Sigmoid colon (tissue), 7 donors: ENCODE results near the gene NAA25. TPM values are rescaled to one million over a fixed set of nuclear protein-coding genes. Genes with fewer than 3 reads are reported as not detected.

Source experiments
- DNase-seq: peaks from one replicate; pipeline ENCODE4 v3.0.0-alpha.2; 2019
- H3K27ac ChIP-seq, 4 donors: fragments of 200-600 bp; sonication (generic); one replicate each; pipeline ENCODE4 v1.5.1; 2016 to 2019; ENCODE audit warnings: mild to moderate bottlenecking in 1 of 4
- H3K27me3 ChIP-seq, 3 donors: fragments of 200-600 bp; sonication (generic); one replicate each; pipeline ENCODE4 v1.5.1; 2019; ENCODE audit warnings: mild to moderate bottlenecking in 1 of 3
- H3K36me3 ChIP-seq, 4 donors: fragments of 200-600 bp; sonication (generic); one replicate each; pipeline ENCODE4 v1.5.1; 2016 to 2019
- H3K4me1 ChIP-seq, 4 donors: fragments of 200-600 bp; sonication (generic); one replicate each; pipeline ENCODE4 v1.5.1; 2017 to 2019
- H3K4me3 ChIP-seq, 4 donors: fragments of 200-600 bp; sonication (generic); one replicate each; pipeline ENCODE4 v1.5.1; 2017 to 2019; ENCODE audit warnings: mild to moderate bottlenecking in 2 of 4, moderate library complexity in 1 of 4
- H3K9me3 ChIP-seq, 4 donors: fragments of 200-600 bp in 3 of 4; sonication (generic) in 3 of 4; one replicate each; pipeline versions ENCODE4 v1.5.1 to v1.6.1; 2013 to 2019
- EP300 ChIP-seq, 4 donors: sonication (generic); formaldehyde crosslinking; IDR thresholded peaks; one replicate each; pipeline ENCODE4 v1.6.1; 2017; ENCODE audit warnings: antibody characterized with exemption in 4 of 4
- POLR2A ChIP-seq, 2 donors: fragments of 450-650 bp; IDR thresholded peaks; one replicate each; pipeline ENCODE4 v1.6.1; 2016; ENCODE audit warnings: antibody characterized with exemption in 2 of 2, mild to moderate bottlenecking in 2 of 2, moderate library complexity in 2 of 2
- POLR2AphosphoS5 ChIP-seq, 4 donors: sonication (generic); formaldehyde crosslinking; IDR thresholded peaks; one replicate each; pipeline ENCODE4 v1.6.1; 2017; ENCODE audit warnings: antibody characterized with exemption in 4 of 4
- WGBS, 2 donors: extraction: QIAGEN DNeasy Blood & Tissue Kit; methylation state at CpG; one replicate each; pipeline ENCODE4 v1.1.7; 2013; 5-methylcytosine and 5-hydroxymethylcytosine counted together
- intact Hi-C: fragments of 100-400 bp; cut with DNase I; formaldehyde crosslinking; loops from one replicate; pipeline ENCODE4 v1.15.1; 2023
- polyA plus RNA-seq, 3 donors: library from polyadenylated mRNA; stranded (reverse); fragments of 200-250 nt; gene quantifications; one replicate each; pipeline ENCODE4 v1.2.3, GENCODE V29; 2013
- total RNA-seq, 4 donors: library from RNA; depleted of rRNA; stranded (reverse); fragments of >200 nt; gene quantifications; one replicate each; pipeline ENCODE4 v1.1.0, GENCODE V29; 2016
- TF ChIP-seq, protein P1 (sequence below), 4 experiments: fragments of 450-650 bp in 3 of 4; fragments of 200-600 bp in 1 of 4; IDR thresholded peaks; one replicate each; pipeline ENCODE4 v1.5.1; 2016 to 2019; ENCODE audit warnings: antibody characterized with exemption in 4 of 4, mild to moderate bottlenecking in 3 of 4, moderate library complexity in 2 of 4
- donor health status: healthy with polysubstance abuse.
- donor health status: Bipolar disorder and iron deficiency.
- donor health status: healthy.

NAA25 gene
- 10 to 100 TPM; 21.6 to 26.6 (median 22.5) TPM for total RNA-seq
- 1 to 10 TPM in 2 of 3 donors, under 1 TPM in 1; 0.60 to 6.5 (median 1.6) TPM for polyA plus RNA-seq

DNA sequence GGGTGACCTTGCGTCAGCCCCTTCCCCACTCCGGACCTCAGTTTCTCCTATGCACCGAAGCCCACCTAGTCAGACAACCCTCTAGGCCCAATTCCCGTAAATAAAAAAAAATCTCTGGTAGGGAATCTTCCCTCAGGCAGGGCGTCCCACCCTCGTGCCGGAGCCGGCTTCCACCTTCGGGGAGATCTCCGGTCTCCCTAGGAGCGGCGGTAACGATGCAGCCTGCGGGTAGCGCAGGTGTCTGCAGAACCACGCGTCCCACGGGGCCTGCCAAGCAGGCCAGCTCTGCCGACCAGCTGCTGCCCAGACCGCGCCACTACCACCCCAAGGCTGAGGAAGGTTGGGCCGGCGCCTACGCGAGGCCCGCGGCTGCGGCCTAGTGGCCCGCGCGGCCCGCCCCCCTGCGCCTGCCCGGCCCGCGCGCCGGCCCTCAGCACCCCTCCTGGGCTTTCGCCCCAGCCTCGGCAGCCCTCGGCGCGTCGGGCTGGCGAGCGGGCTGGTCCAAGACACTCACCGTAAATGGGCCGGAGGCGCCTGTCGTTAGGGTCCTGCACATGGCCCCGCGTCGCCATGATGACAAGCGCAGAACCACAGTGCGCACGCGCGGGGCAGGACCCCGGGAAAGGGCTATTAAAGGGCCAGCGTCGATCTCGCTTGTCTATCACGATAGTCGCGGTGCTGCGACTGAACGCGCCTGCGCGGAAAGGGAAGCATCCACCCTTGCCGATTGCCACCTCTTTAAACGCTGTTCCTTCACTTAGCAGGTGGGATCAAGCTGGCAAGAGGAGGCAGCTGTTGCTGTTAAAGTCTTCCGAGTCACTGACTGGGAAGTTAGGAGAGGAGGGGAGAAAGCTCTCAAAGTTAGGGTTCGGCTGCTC, at the start of gene NAA25:
NAA25 (minus strand) TSS at position 582 of the 878 bp plus-strand sequence; CDS start at position 572, 10 bp downstream.
- intact Hi-C loops, result loop anchor here (1.0 to 5.0 kb wide), 2 partner anchors 17 to 61 kb away; partner anchors contain the start of gene TRAFD1
- peaks cover 0 to 49% (median 33%) of the 10 kb centered on the region in 4 donors for H3K4me1 ChIP-seq
- WGBS, 2 donors, result 0% methylated on average over 74 of the region's 74 CpGs

DNA sequence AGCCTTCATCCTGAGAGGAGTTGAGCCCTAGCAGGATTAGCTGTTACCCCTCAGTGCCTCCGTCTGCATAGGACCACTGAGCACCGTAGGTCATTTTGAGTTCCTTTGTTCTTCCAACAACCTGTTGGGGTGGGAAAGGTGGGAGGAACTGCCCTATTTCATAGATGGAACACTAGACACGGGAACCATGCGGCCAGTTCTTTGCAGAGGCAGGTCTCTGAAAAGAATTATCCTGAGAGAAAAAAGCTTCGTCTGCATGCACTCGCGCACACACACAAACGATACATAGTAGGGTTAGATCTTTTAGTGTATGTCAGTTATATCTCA, 45.3 kb upstream of the NAA25 start:
- Histone ChIP-seq H3K27ac (no peak overlapping the region), H3K27me3 (no peaks in the 10 kb centered on the region), H3K36me3 (peaks cover 37 to 78% (median 56%) of the 10 kb centered on the region in 4 donors), H3K4me1 (no peaks in the 10 kb centered on the region), H3K9me3 (no peaks in the 10 kb centered on the region), H3K4me3 (no peak overlapping the region)
- DNase-seq, result no peak
- intact Hi-C loops, result loop anchor here (10.0 kb wide), 1 partner anchor 89 kb away; no protein-coding TSS in a partner anchor
- 92 to 95% methylated on average over 8 of the region's 8 CpGs for WGBS, 2 donors
- TF ChIP-seq POLR2AphosphoS5 (IDR thresholded peaks at IDR 0.05) (no peak), EP300 (IDR thresholded peaks at IDR 0.05) (no peak), POLR2A (IDR thresholded peaks at IDR 0.05) (no peak)
- TF ChIP-seq, protein P1, sequence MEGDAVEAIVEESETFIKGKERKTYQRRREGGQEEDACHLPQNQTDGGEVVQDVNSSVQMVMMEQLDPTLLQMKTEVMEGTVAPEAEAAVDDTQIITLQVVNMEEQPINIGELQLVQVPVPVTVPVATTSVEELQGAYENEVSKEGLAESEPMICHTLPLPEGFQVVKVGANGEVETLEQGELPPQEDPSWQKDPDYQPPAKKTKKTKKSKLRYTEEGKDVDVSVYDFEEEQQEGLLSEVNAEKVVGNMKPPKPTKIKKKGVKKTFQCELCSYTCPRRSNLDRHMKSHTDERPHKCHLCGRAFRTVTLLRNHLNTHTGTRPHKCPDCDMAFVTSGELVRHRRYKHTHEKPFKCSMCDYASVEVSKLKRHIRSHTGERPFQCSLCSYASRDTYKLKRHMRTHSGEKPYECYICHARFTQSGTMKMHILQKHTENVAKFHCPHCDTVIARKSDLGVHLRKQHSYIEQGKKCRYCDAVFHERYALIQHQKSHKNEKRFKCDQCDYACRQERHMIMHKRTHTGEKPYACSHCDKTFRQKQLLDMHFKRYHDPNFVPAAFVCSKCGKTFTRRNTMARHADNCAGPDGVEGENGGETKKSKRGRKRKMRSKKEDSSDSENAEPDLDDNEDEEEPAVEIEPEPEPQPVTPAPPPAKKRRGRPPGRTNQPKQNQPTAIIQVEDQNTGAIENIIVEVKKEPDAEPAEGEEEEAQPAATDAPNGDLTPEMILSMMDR (IDR thresholded peaks at IDR 0.05), result no peak

More for the DNA sequence above, at the start of gene NAA25:
- peak within 1 kb of the TSS; percentile 76 to 85 (median 80) for H3K4me3 ChIP-seq
- TF ChIP-seq, protein P1 (IDR thresholded peaks at IDR 0.05), result no peak
- TF ChIP-seq POLR2AphosphoS5 (IDR thresholded peaks at IDR 0.05) (peak; percentile 63 to 85 (median 74)), POLR2A (IDR thresholded peaks at IDR 0.05) (peak in 1 of 2 donors; percentile 43)
- peak within 1 kb of the TSS; percentile 95 to 99 (median 97) for H3K27ac ChIP-seq
- peak; percentile 96 for DNase-seq
- H3K9me3 ChIP-seq, result no peaks in the 10 kb centered on the region
- H3K36me3 ChIP-seq, result no peaks in the 10 kb centered on the region
- no peaks in the 10 kb centered on the region for H3K27me3 ChIP-seq

DNA sequence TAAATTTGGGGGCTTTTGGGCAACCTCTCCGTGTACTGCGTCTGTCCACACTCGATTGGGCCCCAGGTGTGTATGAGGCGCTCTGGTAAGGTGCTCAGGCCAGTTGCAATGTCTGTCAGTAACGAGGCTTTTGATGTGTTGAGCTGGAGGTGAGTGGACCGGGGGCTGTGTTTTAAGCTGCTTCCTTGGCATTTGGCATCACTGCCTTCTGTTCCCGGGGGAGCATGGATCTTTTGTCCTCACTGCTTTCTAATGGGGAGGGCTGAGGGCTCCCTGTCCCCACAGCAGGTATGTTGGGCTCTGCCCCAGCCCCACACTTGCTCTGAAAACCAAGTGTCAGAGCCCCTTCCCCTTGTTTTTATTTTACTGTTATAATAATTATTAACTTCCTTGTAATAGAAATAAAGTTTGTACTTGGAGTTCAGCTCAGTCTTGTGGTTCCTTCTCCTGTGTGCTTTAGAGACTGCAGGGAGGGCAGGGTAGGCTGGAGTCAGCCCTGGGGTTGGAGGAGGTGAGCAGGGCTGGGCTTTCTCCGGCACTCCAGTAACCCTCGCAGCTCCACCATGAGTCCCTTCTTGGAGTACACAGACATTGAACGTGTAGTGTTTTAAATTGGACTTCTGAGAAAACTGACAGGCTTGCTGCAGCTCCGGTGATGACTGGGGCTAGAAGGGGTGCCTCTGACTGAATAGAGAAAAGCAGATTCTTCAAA, 44.8 kb upstream of the NAA25 start:
- WGBS, 2 donors, result 91 to 92% methylated on average over 11 of the region's 11 CpGs
- Histone ChIP-seq H3K27ac (no peak overlapping the region), H3K4me3 (no peak overlapping the region), H3K4me1 (no peaks in the 10 kb centered on the region), H3K36me3 (peaks cover 36 to 78% (median 56%) of the 10 kb centered on the region in 4 donors), H3K27me3 (no peaks in the 10 kb centered on the region), H3K9me3 (no peaks in the 10 kb centered on the region)
- TF ChIP-seq, protein P1 (IDR thresholded peaks at IDR 0.05), result no peak
- TF ChIP-seq EP300 (IDR thresholded peaks at IDR 0.05), result no peak
- TF ChIP-seq POLR2A (IDR thresholded peaks at IDR 0.05), result no peak
- no peak for TF ChIP-seq POLR2AphosphoS5 (IDR thresholded peaks at IDR 0.05)
- intact Hi-C loops, result loop anchor here (10.0 kb wide), 1 partner anchor 89 kb away; no protein-coding TSS in a partner anchor
- no peak for DNase-seq

DNA sequence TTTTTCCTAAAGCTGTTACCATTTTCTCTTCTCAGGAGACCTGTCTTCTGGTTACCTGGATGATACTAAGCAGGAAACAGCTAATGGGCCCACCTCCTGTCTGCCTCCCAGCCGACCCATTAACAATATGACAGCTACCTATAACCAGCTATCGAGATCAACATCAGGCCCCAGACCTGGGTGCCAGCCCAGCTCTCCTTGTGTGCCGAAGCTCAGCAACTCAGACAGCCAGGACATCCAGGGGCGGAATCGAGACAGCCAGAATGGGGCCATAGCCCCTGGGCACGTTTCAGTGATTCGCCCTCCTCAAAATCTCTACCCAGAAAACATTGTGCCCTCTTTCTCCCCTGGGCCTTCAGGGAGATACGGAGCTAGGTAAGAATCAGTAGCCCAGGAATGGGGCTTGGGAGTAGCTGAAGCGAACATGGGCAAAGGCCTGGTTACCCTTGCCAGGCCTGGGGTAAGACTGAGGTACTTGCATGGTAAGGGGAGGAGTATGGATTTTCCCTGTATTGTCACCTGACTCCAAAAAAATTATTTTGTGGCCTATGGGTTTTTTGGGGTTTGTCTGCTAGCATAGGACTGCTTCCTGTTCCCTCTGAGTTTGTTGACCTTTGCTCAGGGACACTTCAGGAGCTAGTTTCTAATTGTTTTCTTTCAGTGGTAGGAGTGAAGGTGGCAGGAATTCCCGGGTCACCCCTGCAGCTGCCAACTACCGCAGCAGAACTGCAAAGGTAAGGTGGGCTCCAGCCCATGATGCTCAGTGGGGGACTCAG, 43.4 kb upstream of the NAA25 start:
- DNase-seq, result no peak
- H3K4me3 ChIP-seq, result no peak overlapping the region
- no peaks in the 10 kb centered on the region for H3K27me3 ChIP-seq
- H3K9me3 ChIP-seq, result no peaks in the 10 kb centered on the region
- H3K27ac ChIP-seq, result no peak overlapping the region
- H3K36me3 ChIP-seq, result peaks cover 39 to 81% (median 59%) of the 10 kb centered on the region in 4 donors
- 85 to 91% methylated on average over 11 of the region's 11 CpGs for WGBS, 2 donors
- intact Hi-C loops, result loop anchor here (10.0 kb wide), 1 partner anchor 87 kb away; no protein-coding TSS in a partner anchor
- peaks cover 0 to 5% (median 2%) of the 10 kb centered on the region in 4 donors for H3K4me1 ChIP-seq
- TF ChIP-seq POLR2AphosphoS5 (IDR thresholded peaks at IDR 0.05) (no peak), EP300 (IDR thresholded peaks at IDR 0.05) (no peak), POLR2A (IDR thresholded peaks at IDR 0.05) (no peak)
- TF ChIP-seq, protein P1 (IDR thresholded peaks at IDR 0.05), result no peak
